Neural progenitor cell (in vitro differentiated cells): ENCODE results near the gene DNAI7. TPM values are rescaled to one million over a fixed set of nuclear protein-coding genes. Genes with fewer than 3 reads are reported as not detected.

Experiments used
- DNase-seq: peaks from one replicate; pipeline ENCODE4 v3.0.0-alpha.2; 2016; ENCODE audit warnings: low spot score
- H2AFZ ChIP-seq: fragments of 200-600 bp; sonication (generic); replicated peaks from 2 replicates; pipeline ENCODE4 v1.6.1; 2016; ENCODE audit warnings: antibody characterized with exemption
- H3F3A ChIP-seq: fragments of 200-600 bp; sonication (generic); 2 replicates; pipeline ENCODE4 v1.6.1; 2016; ENCODE audit warnings: antibody characterized with exemption, low read depth
- H3K27ac ChIP-seq: fragments of 200-600 bp; sonication (generic); 2 replicates; pipeline ENCODE4 v1.5.1; 2016; ENCODE audit warnings: mild to moderate bottlenecking
- H3K27me3 ChIP-seq: fragments of 200-600 bp; sonication (generic); 2 replicates; pipeline ENCODE4 v1.6.1; 2016; ENCODE audit warnings: mild to moderate bottlenecking, moderate library complexity
- H3K36me3 ChIP-seq: fragments of 200-600 bp; sonication (generic); 2 replicates; pipeline ENCODE4 v1.5.1; 2016
- H3K4me1 ChIP-seq: fragments of 200-600 bp; sonication (generic); 2 replicates; pipeline ENCODE4 v1.6.1; 2016; ENCODE audit warnings: mixed run types
- H3K4me2 ChIP-seq: fragments of 200-600 bp; sonication (generic); 2 replicates; pipeline ENCODE4 v1.6.1; 2016
- H3K4me3 ChIP-seq: fragments of 200-600 bp; sonication (generic); 2 replicates; pipeline ENCODE4 v1.5.1; 2016
- H3K79me2 ChIP-seq: fragments of 200-600 bp; sonication (generic); 2 replicates; pipeline ENCODE4 v1.6.1; 2016; ENCODE audit warnings: low read depth
- H3K9ac ChIP-seq: fragments of 200-600 bp; sonication (generic); 2 replicates; pipeline ENCODE4 v1.6.1; 2016
- H3K9me3 ChIP-seq: fragments of 200-600 bp; sonication (generic); 2 replicates; pipeline ENCODE4 v1.5.1; 2016; ENCODE audit warnings: low read depth
- H4K20me1 ChIP-seq: fragments of 200-600 bp; sonication (generic); 2 replicates; pipeline ENCODE4 v1.6.1; 2016; ENCODE audit warnings: low read depth
- H3K27ac Mint-ChIP-seq: 3 replicates; pipeline ENCODE4 v1.8.0; 2021; ENCODE audit warnings: mixed read lengths
- H3K27me3 Mint-ChIP-seq: 2 replicates; pipeline ENCODE4 v1.8.0; 2022; ENCODE audit warnings: low read depth, mild to moderate bottlenecking, inconsistent platforms, moderate library complexity, mixed read lengths; ENCODE audit not compliant: insufficient read depth
- H3K36me3 Mint-ChIP-seq: 3 replicates; pipeline ENCODE4 v1.8.0; 2021; ENCODE audit warnings: mixed read lengths
- H3K4me1 Mint-ChIP-seq: 3 replicates; pipeline ENCODE4 v1.8.0; 2021; ENCODE audit warnings: mixed read lengths
- H3K4me3 Mint-ChIP-seq: 3 replicates; pipeline ENCODE4 v1.8.0; 2021; ENCODE audit warnings: mild to moderate bottlenecking, moderate library complexity, mixed read lengths
- H3K9me3 Mint-ChIP-seq: 3 replicates; pipeline ENCODE4 v1.8.0; 2020; ENCODE audit warnings: mixed read lengths
- EZH2 ChIP-seq: fragments of 200-600 bp; sonication (generic); IDR thresholded peaks from 2 replicates; pipeline ENCODE4 v1.6.1; 2017; ENCODE audit warnings: antibody characterized with exemption, mild to moderate bottlenecking, moderate library complexity
- EZH2phosphoT487 ChIP-seq: fragments of 200-600 bp; sonication (generic); IDR thresholded peaks from 2 replicates; pipeline ENCODE4 v1.6.1; 2017; ENCODE audit warnings: antibody characterized with exemption
- total RNA-seq: library from RNA; depleted of rRNA; stranded (reverse); fragments of >200 nt; gene quantifications from 2 replicates; pipeline ENCODE4 v1.2.3, GENCODE V29; 2015; ENCODE audit warnings: low replicate concordance
- TF ChIP-seq, protein P1 (sequence below): fragments of 200-600 bp; sonication (generic); IDR thresholded peaks from 2 replicates; pipeline ENCODE4 v1.5.1; 2017; ENCODE audit warnings: antibody characterized with exemption, mild to moderate bottlenecking

The DNAI7 gene
- total RNA-seq, 1 donor from 2014 or later = 1.1 TPM

DNA sequence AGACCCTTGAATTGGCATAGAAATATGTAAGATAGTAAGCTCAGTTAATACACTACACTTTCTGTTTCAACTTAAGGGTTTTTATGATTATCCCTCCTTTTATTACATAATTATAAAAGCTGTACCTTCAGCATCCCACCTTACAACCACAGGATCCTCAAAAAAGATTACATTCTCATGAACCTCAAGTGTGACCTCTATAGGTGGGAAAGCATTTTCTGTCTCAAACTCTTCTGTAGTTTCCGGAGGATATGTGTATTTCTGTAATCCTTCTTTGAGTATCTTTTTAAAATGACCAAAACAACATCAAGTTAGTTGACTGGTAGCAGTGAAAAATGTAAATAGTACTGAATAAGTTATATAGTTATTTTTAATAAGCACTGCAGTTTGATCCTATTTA is 75.9 kb downstream of the DNAI7 start:
- Mint-ChIP-seq H3K9me3 (no peaks in the 10 kb centered on the region), H3K36me3 (no peaks in the 10 kb centered on the region), H3K4me1 (no peaks in the 10 kb centered on the region), H3K27ac (no peak overlapping the region), H3K4me3 (no peak overlapping the region), H3K27me3 (no peaks in the 10 kb centered on the region)
- no peaks in the 10 kb centered on the region for H3K4me1 ChIP-seq
- H3K27me3 ChIP-seq = no peaks in the 10 kb centered on the region
- TF ChIP-seq EZH2phosphoT487 (no peak), EZH2 (no peak)
- TF ChIP-seq, protein P1, sequence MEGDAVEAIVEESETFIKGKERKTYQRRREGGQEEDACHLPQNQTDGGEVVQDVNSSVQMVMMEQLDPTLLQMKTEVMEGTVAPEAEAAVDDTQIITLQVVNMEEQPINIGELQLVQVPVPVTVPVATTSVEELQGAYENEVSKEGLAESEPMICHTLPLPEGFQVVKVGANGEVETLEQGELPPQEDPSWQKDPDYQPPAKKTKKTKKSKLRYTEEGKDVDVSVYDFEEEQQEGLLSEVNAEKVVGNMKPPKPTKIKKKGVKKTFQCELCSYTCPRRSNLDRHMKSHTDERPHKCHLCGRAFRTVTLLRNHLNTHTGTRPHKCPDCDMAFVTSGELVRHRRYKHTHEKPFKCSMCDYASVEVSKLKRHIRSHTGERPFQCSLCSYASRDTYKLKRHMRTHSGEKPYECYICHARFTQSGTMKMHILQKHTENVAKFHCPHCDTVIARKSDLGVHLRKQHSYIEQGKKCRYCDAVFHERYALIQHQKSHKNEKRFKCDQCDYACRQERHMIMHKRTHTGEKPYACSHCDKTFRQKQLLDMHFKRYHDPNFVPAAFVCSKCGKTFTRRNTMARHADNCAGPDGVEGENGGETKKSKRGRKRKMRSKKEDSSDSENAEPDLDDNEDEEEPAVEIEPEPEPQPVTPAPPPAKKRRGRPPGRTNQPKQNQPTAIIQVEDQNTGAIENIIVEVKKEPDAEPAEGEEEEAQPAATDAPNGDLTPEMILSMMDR = peak; percentile 35
- no peak for DNase-seq
- H3K79me2 ChIP-seq = no peaks in the 10 kb centered on the region
- no peaks in the 10 kb centered on the region for H4K20me1 ChIP-seq
- H3K36me3 ChIP-seq = no peaks in the 10 kb centered on the region
- no peak overlapping the region for H3K4me2 ChIP-seq
- no peak overlapping the region for H3K27ac ChIP-seq
- H2AFZ ChIP-seq = no peak overlapping the region
- no peak overlapping the region for H3K4me3 ChIP-seq
- H3K9me3 ChIP-seq = no peaks in the 10 kb centered on the region
- H3F3A ChIP-seq = no peaks in the 10 kb centered on the region
- H3K9ac ChIP-seq = no peak overlapping the region

DNA sequence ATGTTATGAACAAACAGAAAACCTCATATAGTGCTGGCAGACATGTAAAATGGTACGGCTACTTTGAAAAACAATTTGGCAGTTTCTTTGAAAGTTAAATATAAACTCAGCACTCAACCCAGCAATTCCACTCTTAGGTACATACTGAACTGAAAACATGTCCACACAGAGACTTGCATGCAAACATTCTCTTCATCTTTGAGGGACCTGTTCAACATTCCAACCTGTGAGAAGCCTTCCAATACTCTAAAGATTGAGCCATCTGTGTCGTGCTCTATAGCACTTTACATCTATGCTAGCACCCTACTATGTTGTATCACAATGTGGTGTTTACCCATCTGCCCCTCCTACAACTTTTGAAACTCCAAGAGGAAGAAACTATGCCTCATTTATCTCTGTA is 79.3 kb downstream of the DNAI7 start:
- no peak overlapping the region for H3K9ac ChIP-seq
- Mint-ChIP-seq H3K9me3 (peaks cover 2% of the 10 kb centered on the region), H3K4me3 (no peak overlapping the region), H3K27ac (no peak overlapping the region), H3K36me3 (peaks cover 2% of the 10 kb centered on the region), H3K4me1 (no peaks in the 10 kb centered on the region), H3K27me3 (peaks cover 2% of the 10 kb centered on the region)
- H3K79me2 ChIP-seq = no peaks in the 10 kb centered on the region
- no peaks in the 10 kb centered on the region for H3F3A ChIP-seq
- no peaks in the 10 kb centered on the region for H3K36me3 ChIP-seq
- no peaks in the 10 kb centered on the region for H3K4me1 ChIP-seq
- H3K9me3 ChIP-seq = no peaks in the 10 kb centered on the region
- H4K20me1 ChIP-seq = no peaks in the 10 kb centered on the region
- no peak overlapping the region for H2AFZ ChIP-seq
- no peak overlapping the region for H3K4me3 ChIP-seq
- TF ChIP-seq EZH2phosphoT487 = no peak
- TF ChIP-seq EZH2 = no peak
- TF ChIP-seq, protein P1 = no peak
- no peak overlapping the region for H3K4me2 ChIP-seq
- no peaks in the 10 kb centered on the region for H3K27me3 ChIP-seq
- no peak for DNase-seq
- H3K27ac ChIP-seq = no peak overlapping the region

DNA sequence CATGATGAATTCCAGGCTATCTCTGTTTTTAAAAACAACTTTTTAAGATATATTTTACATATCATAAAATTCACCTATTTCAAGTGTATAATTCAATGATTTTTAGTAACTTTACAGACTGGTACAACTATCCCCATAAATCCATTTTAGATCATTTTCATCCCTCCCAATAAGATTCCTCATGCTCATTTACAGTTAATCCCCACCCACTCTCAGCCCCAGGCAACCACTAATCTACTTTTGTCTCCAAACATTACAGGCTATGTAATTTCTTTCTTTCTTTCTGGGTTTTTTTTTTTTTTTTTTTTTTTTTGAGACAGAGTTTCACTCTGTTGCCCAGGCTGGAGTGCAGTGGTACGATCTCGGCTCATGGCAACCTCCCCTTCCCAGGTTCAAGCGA is 81.3 kb downstream of the DNAI7 start:
- TF ChIP-seq, protein P1 = no peak
- no peak for TF ChIP-seq EZH2
- Histone ChIP-seq H3K4me1 (no peaks in the 10 kb centered on the region), H3K27me3 (no peaks in the 10 kb centered on the region), H3K4me2 (no peak overlapping the region), H4K20me1 (no peaks in the 10 kb centered on the region), H2AFZ (no peak overlapping the region), H3F3A (no peaks in the 10 kb centered on the region), H3K36me3 (no peaks in the 10 kb centered on the region), H3K9ac (no peak overlapping the region), H3K9me3 (no peaks in the 10 kb centered on the region), H3K79me2 (no peaks in the 10 kb centered on the region), H3K4me3 (no peak overlapping the region), H3K27ac (no peak overlapping the region)
- Mint-ChIP-seq H3K27me3 (peaks cover 2% of the 10 kb centered on the region), H3K4me1 (no peaks in the 10 kb centered on the region), H3K9me3 (peaks cover 2% of the 10 kb centered on the region), H3K4me3 (no peak overlapping the region), H3K36me3 (peaks cover 2% of the 10 kb centered on the region), H3K27ac (no peak overlapping the region)
- no peak for DNase-seq

DNA sequence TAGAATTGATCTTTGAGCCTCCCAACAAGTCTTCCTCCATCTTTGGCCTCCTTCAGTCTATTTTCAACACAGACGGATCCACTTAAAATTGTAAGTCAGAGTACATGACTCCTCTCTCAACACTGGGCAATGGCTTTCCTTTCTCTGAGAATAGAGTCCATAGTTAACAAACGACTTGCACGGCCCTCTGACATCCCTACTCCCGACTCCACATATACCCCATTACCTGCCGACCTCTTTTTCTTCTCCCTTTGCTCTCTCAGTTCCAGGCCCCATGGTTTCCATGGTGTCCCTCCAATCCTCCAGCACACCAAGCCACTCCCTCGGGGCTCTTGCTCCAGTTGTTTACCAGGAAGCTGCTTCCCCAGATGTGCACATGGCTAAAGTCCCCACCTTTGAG is 84.7 kb downstream of the DNAI7 start:
- DNase-seq = no peak
- Histone ChIP-seq H3K9me3 (no peaks in the 10 kb centered on the region), H3K9ac (no peak overlapping the region), H3K4me1 (no peaks in the 10 kb centered on the region), H3F3A (no peaks in the 10 kb centered on the region), H3K4me3 (no peak overlapping the region), H3K27me3 (no peaks in the 10 kb centered on the region), H3K79me2 (no peaks in the 10 kb centered on the region), H2AFZ (no peak overlapping the region), H3K4me2 (no peak overlapping the region), H4K20me1 (no peaks in the 10 kb centered on the region), H3K27ac (no peak overlapping the region), H3K36me3 (no peaks in the 10 kb centered on the region)
- Mint-ChIP-seq H3K36me3 (peaks cover 2% of the 10 kb centered on the region), H3K27me3 (peaks cover 2% of the 10 kb centered on the region), H3K9me3 (peaks cover 2% of the 10 kb centered on the region), H3K4me1 (no peaks in the 10 kb centered on the region), H3K27ac (peak overlapping the region; percentile 4), H3K4me3 (no peak overlapping the region)
- TF ChIP-seq, protein P1 = no peak
- TF ChIP-seq EZH2phosphoT487 (no peak), EZH2 (no peak)
